DOHH2 (cell line): ENCODE data around the gene PCSK7.
"Not testable (repeated sequence)": the region's sequence is repeated elsewhere in the genome, so short reads cannot be mapped to it uniquely, and the experiment has no call there.

Experiments used
- H3F3A ChIP-seq: fragments of 200-600 bp; sonication (generic), shearing (Covaris generic); 2 replicates; pipeline ENCODE4 v1.6.0; 2016; ENCODE audit warnings: antibody characterized with exemption, mild to moderate bottlenecking; ENCODE audit not compliant: control insufficient read depth, insufficient read depth
- H3K27ac ChIP-seq: fragments of 200-600 bp; sonication (generic); 2 replicates; pipeline ENCODE4 v1.5.1; 2014; ENCODE audit warnings: low read depth, mild to moderate bottlenecking, low read length, moderate library complexity
- H3K27me3 ChIP-seq: fragments of 200-600 bp; sonication (generic); 2 replicates; pipeline ENCODE4 v1.6.1; 2014; ENCODE audit warnings: mild to moderate bottlenecking, low read length, mixed read lengths; ENCODE audit not compliant: control insufficient read depth
- H3K36me3 ChIP-seq: fragments of 200-600 bp; sonication (generic); 2 replicates; pipeline ENCODE4 v1.6.1; 2014; ENCODE audit warnings: mild to moderate bottlenecking, low read length, moderate library complexity, mixed read lengths; ENCODE audit not compliant: control insufficient read depth
- H3K4me1 ChIP-seq: fragments of 200-600 bp; sonication (generic); 2 replicates; pipeline ENCODE4 v1.6.1; 2014; ENCODE audit warnings: mild to moderate bottlenecking, low read length, mixed read lengths; ENCODE audit not compliant: control insufficient read depth
- H3K4me2 ChIP-seq: fragments of 200-600 bp; sonication (generic); 2 replicates; pipeline ENCODE4 v1.6.0; 2014; ENCODE audit warnings: mild to moderate bottlenecking, low read length, moderate library complexity
- H3K4me3 ChIP-seq: fragments of 200-600 bp; sonication (generic); 2 replicates; pipeline ENCODE4 v1.5.1; 2014; ENCODE audit warnings: mild to moderate bottlenecking, low read length, mixed read lengths
- H3K79me2 ChIP-seq: fragments of 200-600 bp; sonication (generic); 2 replicates; pipeline ENCODE4 v1.6.1; 2014; ENCODE audit warnings: mild to moderate bottlenecking, low read length, mixed read lengths; ENCODE audit not compliant: control insufficient read depth
- H3K9me2 ChIP-seq: fragments of 200-600 bp; sonication (generic); replicated peaks from 2 replicates; pipeline ENCODE4 v1.6.1; 2014; ENCODE audit warnings: mild to moderate bottlenecking, low read length, mixed read lengths; ENCODE audit not compliant: control insufficient read depth
- H3K9me3 ChIP-seq: fragments of 200-600 bp; sonication (generic); 2 replicates; pipeline ENCODE4 v1.6.1; 2014; ENCODE audit warnings: antibody characterized with exemption, low read length, mixed read lengths; ENCODE audit not compliant: control insufficient read depth, insufficient read depth
- H4K20me1 ChIP-seq: fragments of 200-600 bp; sonication (generic); 2 replicates; pipeline ENCODE4 v1.6.0; 2014; ENCODE audit warnings: low read depth, mild to moderate bottlenecking, antibody characterized with exemption, low read length, moderate library complexity; ENCODE audit not compliant: control insufficient read depth, insufficient read depth
- CTCF ChIP-seq: fragments of 200-600 bp; sonication (generic); IDR thresholded peaks from one replicate; pipeline ENCODE4 v1.5.1; 2014; ENCODE audit warnings: antibody characterized with exemption, mild to moderate bottlenecking, low read depth, low read length; ENCODE audit not compliant: poor library complexity, severe bottlenecking
- EZH2phosphoT487 ChIP-seq: fragments of 200-600 bp; sonication (generic); IDR thresholded peaks from 2 replicates; pipeline ENCODE4 v1.6.1; 2017; ENCODE audit warnings: borderline replicate concordance, mild to moderate bottlenecking, antibody characterized with exemption, low read length, moderate library complexity, mixed read lengths

The PCSK7 gene

GRCh38 chr11:117206111-117206510 is 25.8 kb downstream of the PCSK7 start:
- not testable (repeated sequence) for H4K20me1 ChIP-seq, H3K27me3 ChIP-seq, H3K4me3 ChIP-seq

GRCh38 chr11:117205211-117205818 is 26.6 kb downstream of the PCSK7 start:
- no peaks in the 10 kb centered on the region for H4K20me1 ChIP-seq
- no peaks in the 10 kb centered on the region for H3K27me3 ChIP-seq
- peaks cover 4% of the 10 kb centered on the region; the same call in 1 of the 2 replicates for H3K36me3 ChIP-seq
- H3K4me1 ChIP-seq: no peaks in the 10 kb centered on the region
- no peak overlapping the region for H3K27ac ChIP-seq
- H3K4me3 ChIP-seq: no peak overlapping the region
- TF ChIP-seq EZH2phosphoT487: no peak
- no peak for TF ChIP-seq CTCF
- no peaks in the 10 kb centered on the region for H3K79me2 ChIP-seq
- no peaks in the 10 kb centered on the region for H3K9me3 ChIP-seq
- H3K4me2 ChIP-seq: no peak overlapping the region
- no peaks in the 10 kb centered on the region for H3K9me2 ChIP-seq
- no peaks in the 10 kb centered on the region for H3F3A ChIP-seq

More at GRCh38 chr11:117206111-117206510, 25.8 kb downstream of the PCSK7 start:
- H3K4me1 ChIP-seq, H3K4me2 ChIP-seq, H3K79me2 ChIP-seq, H3K36me3 ChIP-seq, H3K27ac ChIP-seq, H3K9me3 ChIP-seq, H3F3A ChIP-seq, H3K9me2 ChIP-seq: not testable (repeated sequence)

- TF ChIP-seq CTCF (no peak), EZH2phosphoT487 (no peak)
- Histone ChIP-seq H4K20me1 (no peaks in the 10 kb centered on the region), H3K4me1 (no peaks in the 10 kb centered on the region)
These were observed 27.4 kb downstream of the PCSK7 start for GRCh38 chr11:117204283-117205080.

GRCh38 chr11:117203069-117203407 is 28.8 kb downstream of the PCSK7 start:
- peaks cover 4% of the 10 kb centered on the region; the same call in 1 of the 2 replicates for H3K36me3 ChIP-seq
- no peak overlapping the region for H3K4me3 ChIP-seq
- H3K9me2 ChIP-seq: no peaks in the 10 kb centered on the region
- TF ChIP-seq EZH2phosphoT487 (no peak), CTCF (no peak)
- H4K20me1 ChIP-seq: no peaks in the 10 kb centered on the region
- no peak overlapping the region for H3K27ac ChIP-seq
- no peaks in the 10 kb centered on the region for H3K9me3 ChIP-seq
- no peak overlapping the region for H3K4me2 ChIP-seq
- H3K4me1 ChIP-seq: no peaks in the 10 kb centered on the region
- H3K27me3 ChIP-seq: no peaks in the 10 kb centered on the region
- no peaks in the 10 kb centered on the region for H3F3A ChIP-seq
- no peaks in the 10 kb centered on the region for H3K79me2 ChIP-seq

More at GRCh38 chr11:117204283-117205080, 27.4 kb downstream of the PCSK7 start:
- no peaks in the 10 kb centered on the region for H3F3A ChIP-seq
- no peaks in the 10 kb centered on the region for H3K27me3 ChIP-seq
- H3K36me3 ChIP-seq: peaks cover 4% of the 10 kb centered on the region; the same call in 1 of the 2 replicates
- H3K4me2 ChIP-seq: no peak overlapping the region
- H3K9me3 ChIP-seq: no peaks in the 10 kb centered on the region
- no peak overlapping the region for H3K27ac ChIP-seq
- H3K4me3 ChIP-seq: no peak overlapping the region
- H3K79me2 ChIP-seq: no peaks in the 10 kb centered on the region
- H3K9me2 ChIP-seq: no peaks in the 10 kb centered on the region
